Measurements from ENCODE around the gene GAL.

The GAL gene

GRCh38 chr11:68682531-68682961 lies 1.8 kb upstream of the GAL start:
- DNase-seq (ENCODE audit: low spot score) = peak; percentile 6

GRCh38 chr11:68683121-68683520 lies 1.2 kb upstream of the GAL start:
- peak; percentile 20 for DNase-seq (ENCODE audit: low spot score)

- peak; percentile 38 for DNase-seq (ENCODE audit: low spot score)
Observed at GRCh38 chr11:68683536-68684384, 584 bp upstream of the GAL start.

- peak; percentile 22 for DNase-seq (ENCODE audit: low spot score)
Observed at GRCh38 chr11:68685656-68686380, 1.5 kb downstream of the GAL start.

GRCh38 chr11:68686486-68686885 lies 2.1 kb downstream of the GAL start:
- peak; percentile 11 for DNase-seq (ENCODE audit: low spot score)

GRCh38 chr11:68687311-68687710 lies 3.0 kb downstream of the GAL start:
- no peak for DNase-seq (ENCODE audit: low spot score)

- peak; percentile 14 for DNase-seq (ENCODE audit: low spot score)
Observed at GRCh38 chr11:68687986-68688385, 3.6 kb downstream of the GAL start.

GRCh38 chr11:68688881-68689280 lies 4.5 kb downstream of the GAL start:
- peak; percentile 13 for DNase-seq (ENCODE audit: low spot score)

GRCh38 chr11:68689737-68690625 lies 5.6 kb downstream of the GAL start:
- DNase-seq (ENCODE audit: low spot score) = peak; percentile 7

- DNase-seq (ENCODE audit: low spot score) = peak; percentile 36
Observed at GRCh38 chr11:68690671-68691401, 6.5 kb downstream of the GAL start.

- DNase-seq (ENCODE audit: low spot score) = no peak
Observed at GRCh38 chr11:68691402-68691784, 7.0 kb downstream of the GAL start.

GRCh38 chr11:68692115-68692514 lies 7.8 kb downstream of the GAL start:
- no peak for DNase-seq (ENCODE audit: low spot score)

GRCh38 chr11:68692871-68693483 lies 8.6 kb downstream of the GAL start:
- peak; percentile 17 for DNase-seq (ENCODE audit: low spot score)

- DNase-seq (ENCODE audit: low spot score) = peak; percentile 22
Observed at GRCh38 chr11:68693484-68693882, 9.1 kb downstream of the GAL start.

GRCh38 chr11:68694431-68695297 lies 10.3 kb downstream of the GAL start:
- no peak for DNase-seq (ENCODE audit: low spot score)

GRCh38 chr11:68695531-68695930 lies 11.2 kb downstream of the GAL start:
- DNase-seq (ENCODE audit: low spot score) = no peak

- DNase-seq (ENCODE audit: low spot score) = no peak
Observed at GRCh38 chr11:68698993-68699392, 14.6 kb downstream of the GAL start.

GRCh38 chr11:68704887-68705286 lies 20.5 kb downstream of the GAL start:
- peak; percentile 46 for DNase-seq (ENCODE audit: low spot score)

- DNase-seq (ENCODE audit: low spot score) = no peak
Observed at GRCh38 chr11:68707527-68707926, 23.2 kb downstream of the GAL start.

GRCh38 chr11:68709062-68709461 lies 24.7 kb downstream of the GAL start:
- DNase-seq (ENCODE audit: low spot score) = peak; percentile 21

Data from D341Med (cell line).